PC-9 (cell line): ENCODE measurements around the gene HS3ST3B1. TPM values are rescaled to one million over a fixed set of nuclear protein-coding genes. Genes with fewer than 3 reads are reported as not detected.

Source experiments
- BruUV-seq: library from RNA; stranded (reverse); fragments of 400-500 nt; replicated peaks from 2 replicates; lab custom pipeline; 2021; lab: Mats Ljungman, UMichigan
- CTCF ChIA-PET: fragments of 300-600 bp; sonication (Branson Sonifier 250); formaldehyde crosslinking; loops from one replicate; lab custom pipeline; 2022; ENCODE audit warnings: antibody characterized with exemption; lab: Charles Lee
- POLR2A ChIA-PET: fragments of 300-600 bp; sonication (Branson Sonifier 250); formaldehyde crosslinking; loops from one replicate; lab custom pipeline; 2022; ENCODE audit warnings: antibody characterized with exemption; ENCODE audit not compliant: unreplicated experiment; lab: Charles Lee
- DNase-seq, 2 experiments: peaks; one replicate each; pipeline versions ENCODE4 v3.0.0 to v3.0.0-alpha.2; 2015 to 2022; ENCODE audit warnings: mixed read lengths in 1 of 2
- H2AFZ ChIP-seq: fragments of 200-600 bp; sonication (generic); 2 replicates; pipeline ENCODE4 v1.8.1; 2017; ENCODE audit warnings: antibody characterized with exemption
- H3F3A ChIP-seq: fragments of 200-600 bp; sonication (generic); 2 replicates; pipeline ENCODE4 v1.8.1; 2017; ENCODE audit warnings: antibody characterized with exemption, mild to moderate bottlenecking, low read depth; ENCODE audit not compliant: insufficient read depth
- H3K27ac ChIP-seq: fragments of 200-600 bp; sonication (generic); 2 replicates; pipeline ENCODE4 v1.6.1; 2016; ENCODE audit warnings: mixed run types
- H3K27me3 ChIP-seq: fragments of 200-600 bp; sonication (generic); 2 replicates; pipeline ENCODE4 v1.6.1; 2016; ENCODE audit warnings: low read depth, mixed run types; ENCODE audit not compliant: insufficient read depth
- H3K36me3 ChIP-seq: fragments of 200-600 bp; sonication (generic); 2 replicates; pipeline ENCODE4 v1.6.1; 2016; ENCODE audit warnings: low read depth, mixed run types
- H3K4me1 ChIP-seq: fragments of 200-600 bp; sonication (generic); replicated peaks from 2 replicates; pipeline ENCODE4 v1.6.1; 2016; ENCODE audit warnings: mixed run types; ENCODE audit not compliant: insufficient read depth
- H3K4me2 ChIP-seq: fragments of 200-600 bp; sonication (generic); 2 replicates; pipeline ENCODE4 v1.6.1; 2017; ENCODE audit warnings: mixed run types
- H3K4me3 ChIP-seq: fragments of 200-600 bp; sonication (generic); 2 replicates; pipeline ENCODE4 v1.6.1; 2016; ENCODE audit warnings: mixed run types
- H3K79me2 ChIP-seq: fragments of 200-600 bp; sonication (generic); 2 replicates; pipeline ENCODE4 v1.6.1; 2017; ENCODE audit warnings: low read depth, mixed run types
- H3K9me2 ChIP-seq: fragments of 200-600 bp; sonication (generic); 2 replicates; pipeline ENCODE4 v1.8.1; 2017; ENCODE audit warnings: mild to moderate bottlenecking; ENCODE audit not compliant: insufficient read depth
- H3K9me3 ChIP-seq: fragments of 200-600 bp; sonication (generic); 2 replicates; pipeline ENCODE4 v1.8.1; 2016; ENCODE audit warnings: low read depth; ENCODE audit not compliant: insufficient read depth
- H4K20me1 ChIP-seq: fragments of 200-600 bp; sonication (generic); 2 replicates; pipeline ENCODE4 v1.8.1; 2017; ENCODE audit not compliant: insufficient read depth
- CTCF ChIP-seq: fragments of 200-600 bp; sonication (generic); conservative IDR thresholded peaks from 2 replicates; pipeline ENCODE4 v1.6.1; 2017; ENCODE audit warnings: mixed run types, antibody characterized with exemption, mild to moderate bottlenecking, moderate library complexity
- EZH2 ChIP-seq: fragments of 200-600 bp; sonication (generic); IDR thresholded peaks from 2 replicates; pipeline ENCODE4 v1.8.0; 2017; ENCODE audit warnings: antibody characterized with exemption, low read depth
- intact Hi-C: fragments of 100-400 bp; cut with micrococcal nuclease; formaldehyde crosslinking; loops from one replicate; pipeline ENCODE4 v1.10.0; 2022; ENCODE audit not compliant: unreplicated experiment
- total RNA-seq: library from RNA; stranded (reverse); gene quantifications from 2 replicates; pipeline ENCODE4 v1.2.3, GENCODE V29; 2021

Gene HS3ST3B1
- total RNA-seq, 1 experiment from 2014 or later, result not detected

- no TSS peak for BruUV-seq
- H3K27me3 ChIP-seq, result peaks cover 36% of the 10 kb centered on the region
- H3F3A ChIP-seq, result no peaks in the 10 kb centered on the region
- ChIA-PET CTCF (no interaction called here), POLR2A (no interaction called here)
- TF ChIP-seq EZH2 (no peak), CTCF (no peak)
- H2AFZ ChIP-seq, result no peak overlapping the region
- DNase-seq, result no peak
- H3K36me3 ChIP-seq, result no peaks in the 10 kb centered on the region
- H3K27ac ChIP-seq, result no peak overlapping the region
- H3K9me3 ChIP-seq, result no peaks in the 10 kb centered on the region
- H3K79me2 ChIP-seq, result no peaks in the 10 kb centered on the region
- H3K4me1 ChIP-seq, result no peaks in the 10 kb centered on the region
- H3K4me2 ChIP-seq, result no peak overlapping the region
- intact Hi-C loops, result no loop called here
- H4K20me1 ChIP-seq, result no peaks in the 10 kb centered on the region
- no peaks in the 10 kb centered on the region for H3K9me2 ChIP-seq
- H3K4me3 ChIP-seq, result no peak overlapping the region
Observed at GRCh38 chr17:14337596-14338079, 36.8 kb downstream of the HS3ST3B1 start.

GRCh38 chr17:14340857-14341754, 40.2 kb downstream of the HS3ST3B1 start:
- no peaks in the 10 kb centered on the region for H3K36me3 ChIP-seq
- no TSS peak for BruUV-seq
- no peaks in the 10 kb centered on the region for H3F3A ChIP-seq
- ChIA-PET CTCF (no interaction called here), POLR2A (no interaction called here)
- H2AFZ ChIP-seq, result no peak overlapping the region
- intact Hi-C loops, result no loop called here
- H3K4me3 ChIP-seq, result no peak overlapping the region
- no peak for DNase-seq
- no peaks in the 10 kb centered on the region for H3K9me2 ChIP-seq
- H3K9me3 ChIP-seq, result no peaks in the 10 kb centered on the region
- no peaks in the 10 kb centered on the region for H3K4me1 ChIP-seq
- no peaks in the 10 kb centered on the region for H4K20me1 ChIP-seq
- H3K79me2 ChIP-seq, result no peaks in the 10 kb centered on the region
- no peak overlapping the region for H3K27ac ChIP-seq
- H3K27me3 ChIP-seq, result peaks cover 35% of the 10 kb centered on the region
- TF ChIP-seq CTCF (no peak), EZH2 (no peak)
- H3K4me2 ChIP-seq, result no peak overlapping the region

- H3K9me3 ChIP-seq, result no peaks in the 10 kb centered on the region
- intact Hi-C loops, result no loop called here
- no peaks in the 10 kb centered on the region for H3K9me2 ChIP-seq
- H3K4me3 ChIP-seq, result no peak overlapping the region
- no peak overlapping the region for H3K27ac ChIP-seq
- H3K27me3 ChIP-seq, result peaks cover 38% of the 10 kb centered on the region
- H3K79me2 ChIP-seq, result no peaks in the 10 kb centered on the region
- H2AFZ ChIP-seq, result no peak overlapping the region
- H3K4me1 ChIP-seq, result no peaks in the 10 kb centered on the region
- no peak overlapping the region for H3K4me2 ChIP-seq
- H3K36me3 ChIP-seq, result no peaks in the 10 kb centered on the region
- POLR2A ChIA-PET, result no interaction called here
- no peak for DNase-seq
- no peaks in the 10 kb centered on the region for H3F3A ChIP-seq
- no TSS peak for BruUV-seq
- TF ChIP-seq EZH2, result no peak
- no peak for TF ChIP-seq CTCF
- CTCF ChIA-PET, result no interaction called here
- H4K20me1 ChIP-seq, result no peaks in the 10 kb centered on the region
Observed at GRCh38 chr17:14341866-14342265, 41.0 kb downstream of the HS3ST3B1 start.
